ENCODE measurements around the gene RNF217. TPM values are rescaled to one million over a fixed set of nuclear protein-coding genes. Genes with fewer than 3 reads are reported as not detected.

Gene RNF217
- polyA plus RNA-seq, 4 donors, result 0.54 to 17.7 (median 1.8) TPM

DNA sequence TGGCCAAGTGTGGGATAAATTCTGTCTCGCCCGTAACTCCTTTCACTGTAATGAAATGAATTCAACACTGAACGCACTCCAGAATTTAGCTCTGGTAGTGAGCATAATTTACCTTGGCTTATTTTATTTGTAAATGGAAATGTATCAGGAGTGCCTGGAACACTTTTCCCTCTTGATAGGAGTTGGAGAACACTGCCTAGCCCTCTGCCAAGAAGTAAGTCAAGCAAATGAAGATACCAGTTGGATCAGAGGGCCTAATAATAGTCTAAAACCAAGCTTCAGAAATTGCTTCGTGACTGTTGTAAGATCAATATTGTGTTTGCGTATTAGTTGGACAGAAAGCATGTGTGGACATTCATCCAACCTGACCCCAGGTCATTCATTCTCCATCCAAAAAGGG, 126.7 kb downstream of the RNF217 start:
- no peaks in the 10 kb centered on the region for H3K36me3 ChIP-seq (ENCODE audit: control insufficient read depth in 3 of 3, insufficient read depth in 2 of 3, low read depth in 1 of 3, low read length in 3 of 3)
- H3K4me1 ChIP-seq (ENCODE audit: control insufficient read depth in 3 of 3, insufficient read depth in 2 of 3, low read depth in 1 of 3, low read length in 2 of 3), result no peaks in the 10 kb centered on the region
- FAIRE-seq, result no peak
- 93 to 98% (median 94%) methylated on average over 5 of the region's 5 CpGs for WGBS, 3 donors
- H3K27ac ChIP-seq (ENCODE audit: low read depth in 1 of 3, low read length in 2 of 3), result no peak overlapping the region
- no peaks in the 10 kb centered on the region for H3K27me3 ChIP-seq (ENCODE audit: control insufficient read depth in 3 of 3, insufficient read depth in 3 of 3, low read length in 3 of 3)
- H3K9me3 ChIP-seq (ENCODE audit: control insufficient read depth in 2 of 2, insufficient read depth in 1 of 2, low read depth in 1 of 2, low read length in 1 of 2), result no peaks in the 10 kb centered on the region
- no peak for DNase-seq
- H3K4me3 ChIP-seq (ENCODE audit: low read depth in 1 of 3, low read length in 3 of 3), result no peak overlapping the region

DNA sequence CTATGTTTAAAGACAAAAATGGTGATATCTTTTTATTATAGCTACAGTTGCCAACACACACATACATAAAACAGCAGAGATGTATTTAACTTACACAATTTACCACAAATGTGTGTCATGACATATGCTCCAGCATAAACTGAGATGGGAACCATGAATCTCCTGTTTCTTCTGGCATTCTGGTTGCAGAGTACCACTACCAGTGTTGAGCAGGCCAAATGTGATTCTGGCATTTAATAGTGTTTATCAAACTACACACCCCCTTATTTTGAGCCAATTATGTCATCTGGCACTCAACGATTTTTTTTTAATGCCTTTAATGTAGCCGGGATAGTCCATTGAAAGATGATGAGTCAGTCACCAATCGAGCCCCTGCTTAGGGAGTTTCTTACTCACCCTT, 132.3 kb downstream of the RNF217 start:
- WGBS, 3 donors, result 22 to 54% (median 45%) methylated on average over 3 of the region's 3 CpGs
- no peak for FAIRE-seq
- H3K4me1 ChIP-seq (ENCODE audit: control insufficient read depth in 3 of 3, insufficient read depth in 2 of 3, low read depth in 1 of 3, low read length in 2 of 3), result no peaks in the 10 kb centered on the region

DNA sequence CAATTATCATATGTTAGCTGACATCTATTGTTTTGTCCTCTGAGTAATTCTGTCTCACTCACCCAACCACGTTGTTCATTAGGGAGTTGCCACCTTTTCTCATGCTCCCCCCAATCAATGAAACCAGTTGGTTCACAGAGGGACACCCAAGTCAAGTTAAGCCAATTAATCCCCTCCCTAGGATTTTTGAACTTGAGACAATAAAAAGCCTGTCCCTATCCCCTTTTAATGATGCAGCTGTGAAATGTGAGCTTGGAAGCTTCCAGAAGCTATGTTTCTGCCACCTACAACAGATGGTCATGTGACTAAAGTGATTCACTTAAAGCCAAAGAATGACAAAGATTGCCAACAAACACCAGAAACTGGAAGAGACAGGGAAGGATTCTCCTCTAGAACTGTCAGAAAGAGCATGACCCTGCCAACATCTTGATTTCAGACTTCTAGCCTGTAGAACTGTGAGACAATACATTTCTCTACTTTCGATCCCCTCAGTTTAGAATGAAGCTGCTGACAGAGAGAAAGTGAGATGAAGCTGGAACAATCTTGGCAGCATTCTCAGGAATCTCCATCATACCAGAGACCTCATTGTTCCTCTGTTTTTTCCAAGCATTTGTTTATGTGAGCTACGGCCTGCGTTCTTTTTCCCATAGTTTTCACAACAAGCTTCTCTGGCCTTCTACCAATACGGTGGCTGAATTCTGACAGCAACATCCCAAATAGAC, 133.5 kb downstream of the RNF217 start:
- Histone ChIP-seq H3K36me3 (ENCODE audit: control insufficient read depth in 3 of 3, insufficient read depth in 2 of 3, low read depth in 1 of 3, low read length in 3 of 3) (no peaks in the 10 kb centered on the region), H3K9me3 (ENCODE audit: control insufficient read depth in 2 of 2, insufficient read depth in 1 of 2, low read depth in 1 of 2, low read length in 1 of 2) (no peaks in the 10 kb centered on the region), H3K4me1 (ENCODE audit: control insufficient read depth in 3 of 3, insufficient read depth in 2 of 3, low read depth in 1 of 3, low read length in 2 of 3) (no peaks in the 10 kb centered on the region), H3K27ac (ENCODE audit: low read depth in 1 of 3, low read length in 2 of 3) (no peak overlapping the region), H3K27me3 (ENCODE audit: control insufficient read depth in 3 of 3, insufficient read depth in 3 of 3, low read length in 3 of 3) (peaks cover 0 to 20% (median 0%) of the 10 kb centered on the region in 3 donors), H3K4me3 (ENCODE audit: low read depth in 1 of 3, low read length in 3 of 3) (no peak overlapping the region)
- DNase-seq (no peak), FAIRE-seq (no peak)
- 64 to 86% (median 82%) methylated on average over 5 of the region's 5 CpGs for WGBS, 3 donors

More for the DNA sequence above, 132.3 kb downstream of the RNF217 start:
- Histone ChIP-seq H3K27me3 (ENCODE audit: control insufficient read depth in 3 of 3, insufficient read depth in 3 of 3, low read length in 3 of 3) (peaks cover 0 to 11% (median 0%) of the 10 kb centered on the region in 3 donors), H3K4me3 (ENCODE audit: low read depth in 1 of 3, low read length in 3 of 3) (no peak overlapping the region), H3K9me3 (ENCODE audit: control insufficient read depth in 2 of 2, insufficient read depth in 1 of 2, low read depth in 1 of 2, low read length in 1 of 2) (no peaks in the 10 kb centered on the region), H3K27ac (ENCODE audit: low read depth in 1 of 3, low read length in 2 of 3) (no peak overlapping the region), H3K36me3 (ENCODE audit: control insufficient read depth in 3 of 3, insufficient read depth in 2 of 3, low read depth in 1 of 3, low read length in 3 of 3) (no peaks in the 10 kb centered on the region)
- no peak for DNase-seq

DNA sequence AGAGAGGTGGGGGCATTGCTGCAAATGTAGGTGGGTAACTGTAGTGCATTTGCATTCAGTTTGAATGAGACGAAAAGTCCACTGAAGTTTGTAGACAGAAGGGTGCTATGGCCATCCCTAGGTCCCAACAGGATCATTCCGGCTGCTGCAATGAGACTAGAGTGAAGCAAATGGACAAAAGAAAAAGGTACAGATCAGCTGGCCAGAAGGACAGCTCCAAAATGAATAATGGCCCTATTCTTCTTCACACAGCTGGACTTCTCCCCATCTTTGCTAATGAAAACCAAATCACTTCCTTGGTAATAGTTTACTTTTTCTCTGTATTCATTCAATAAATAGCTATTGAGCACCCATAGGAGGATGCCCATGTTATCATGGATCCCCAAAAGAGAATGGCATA, 134.9 kb downstream of the RNF217 start:
- DNase-seq (no peak), FAIRE-seq (no peak)
- H3K27me3 ChIP-seq (ENCODE audit: control insufficient read depth in 3 of 3, insufficient read depth in 3 of 3, low read length in 3 of 3), result peaks cover 0 to 20% (median 0%) of the 10 kb centered on the region in 3 donors
- H3K36me3 ChIP-seq (ENCODE audit: control insufficient read depth in 3 of 3, insufficient read depth in 2 of 3, low read depth in 1 of 3, low read length in 3 of 3), result no peaks in the 10 kb centered on the region
- H3K27ac ChIP-seq (ENCODE audit: low read depth in 1 of 3, low read length in 2 of 3), result no peak overlapping the region
- no peaks in the 10 kb centered on the region for H3K9me3 ChIP-seq (ENCODE audit: control insufficient read depth in 2 of 2, insufficient read depth in 1 of 2, low read depth in 1 of 2, low read length in 1 of 2)
- 62 to 68% (median 68%) methylated on average over 2 of the region's 2 CpGs for WGBS, 3 donors
- no peaks in the 10 kb centered on the region for H3K4me1 ChIP-seq (ENCODE audit: control insufficient read depth in 3 of 3, insufficient read depth in 2 of 3, low read depth in 1 of 3, low read length in 2 of 3)
- H3K4me3 ChIP-seq (ENCODE audit: low read depth in 1 of 3, low read length in 3 of 3), result no peak overlapping the region

DNA sequence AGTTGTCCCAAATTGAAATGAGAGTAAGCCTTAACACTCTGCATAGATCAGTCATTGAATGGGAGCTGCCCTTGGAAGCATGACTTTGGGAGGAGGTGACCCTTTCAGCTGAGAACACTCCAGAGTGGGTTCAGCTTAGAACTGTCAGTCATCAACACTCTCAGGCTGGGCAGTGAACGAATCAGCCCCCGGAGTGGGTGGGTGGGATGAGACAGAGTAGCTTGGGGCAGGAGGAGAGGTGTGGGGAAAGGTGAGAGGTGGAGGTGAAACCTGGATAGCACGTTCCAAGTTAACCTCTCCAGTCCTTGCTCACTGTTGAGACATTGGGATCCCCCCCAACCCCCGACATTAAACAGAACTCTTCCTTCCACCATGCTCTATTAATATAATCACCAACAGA, 136.0 kb downstream of the RNF217 start:
- H3K4me3 ChIP-seq (ENCODE audit: low read depth in 1 of 3, low read length in 3 of 3), result no peak overlapping the region

DNA sequence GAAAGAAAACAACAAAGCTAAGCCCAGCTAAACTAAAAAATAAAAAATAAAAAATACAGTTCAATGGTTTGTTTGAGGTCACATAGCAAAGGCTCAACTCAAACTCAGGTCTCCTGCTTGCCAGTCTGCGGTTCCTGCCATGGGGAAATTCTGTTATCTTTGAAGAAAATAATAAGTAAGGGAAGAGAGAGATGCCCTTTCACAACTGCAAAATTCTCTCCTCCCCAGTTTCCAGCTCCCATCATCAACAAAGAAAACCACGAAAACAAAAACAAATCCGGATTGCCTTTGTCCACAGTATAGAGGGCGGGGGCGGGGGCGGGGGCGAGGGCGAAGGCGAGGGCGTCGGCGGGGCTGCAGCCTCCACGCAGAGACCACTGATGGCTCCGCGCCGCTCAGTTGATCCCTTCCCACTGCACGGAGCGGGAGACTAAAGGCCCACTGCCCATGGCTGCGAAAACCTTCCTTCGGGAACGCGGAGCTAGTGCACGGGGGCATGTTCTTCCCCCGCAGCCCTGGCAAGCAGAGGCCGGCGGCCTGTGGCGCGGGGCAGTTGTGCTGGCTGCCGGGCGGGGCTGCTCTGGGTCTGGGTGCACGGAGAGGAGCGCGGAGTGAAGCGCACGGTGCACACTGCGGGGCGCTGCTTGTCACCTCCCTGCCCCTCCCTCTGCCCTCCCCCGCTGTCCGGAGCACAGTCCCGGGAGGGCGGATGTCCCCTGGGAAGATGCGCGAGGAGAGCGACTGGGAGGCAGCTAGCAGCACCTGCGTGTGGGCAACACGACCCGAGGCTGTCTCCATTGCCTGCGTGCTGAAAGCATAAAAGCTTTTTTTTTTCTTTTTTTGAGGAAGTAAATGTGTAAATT, 137.2 kb downstream of the RNF217 start:
- Histone ChIP-seq H3K4me1 (ENCODE audit: control insufficient read depth in 3 of 3, insufficient read depth in 2 of 3, low read depth in 1 of 3, low read length in 2 of 3) (no peaks in the 10 kb centered on the region), H3K27ac (ENCODE audit: low read depth in 1 of 3, low read length in 2 of 3) (no peak overlapping the region), H3K9me3 (ENCODE audit: control insufficient read depth in 2 of 2, insufficient read depth in 1 of 2, low read depth in 1 of 2, low read length in 1 of 2) (no peaks in the 10 kb centered on the region), H3K27me3 (ENCODE audit: control insufficient read depth in 3 of 3, insufficient read depth in 3 of 3, low read length in 3 of 3) (peaks cover 0 to 20% (median 0%) of the 10 kb centered on the region in 3 donors), H3K36me3 (ENCODE audit: control insufficient read depth in 3 of 3, insufficient read depth in 2 of 3, low read depth in 1 of 3, low read length in 3 of 3) (no peaks in the 10 kb centered on the region), H3K4me3 (ENCODE audit: low read depth in 1 of 3, low read length in 3 of 3) (peak overlapping the region in 2 of 3 donors; percentile 43 to 53)
- DNase-seq (peak; percentile 24 to 57), FAIRE-seq (no peak)
- WGBS, 3 donors, result 2% methylated on average over 46 to 48 of the region's 48 CpGs

More for the DNA sequence above, 136.0 kb downstream of the RNF217 start:
- 84 to 88% (median 86%) methylated on average over 4 of the region's 4 CpGs for WGBS, 3 donors
- H3K27me3 ChIP-seq (ENCODE audit: control insufficient read depth in 3 of 3, insufficient read depth in 3 of 3, low read length in 3 of 3), result peaks cover 0 to 20% (median 0%) of the 10 kb centered on the region in 3 donors
- DNase-seq (no peak), FAIRE-seq (no peak)
- H3K9me3 ChIP-seq (ENCODE audit: control insufficient read depth in 2 of 2, insufficient read depth in 1 of 2, low read depth in 1 of 2, low read length in 1 of 2), result no peaks in the 10 kb centered on the region
- no peak overlapping the region for H3K27ac ChIP-seq (ENCODE audit: low read depth in 1 of 3, low read length in 2 of 3)
- no peaks in the 10 kb centered on the region for H3K4me1 ChIP-seq (ENCODE audit: control insufficient read depth in 3 of 3, insufficient read depth in 2 of 3, low read depth in 1 of 3, low read length in 2 of 3)
- H3K36me3 ChIP-seq (ENCODE audit: control insufficient read depth in 3 of 3, insufficient read depth in 2 of 3, low read depth in 1 of 3, low read length in 3 of 3), result no peaks in the 10 kb centered on the region

DNA sequence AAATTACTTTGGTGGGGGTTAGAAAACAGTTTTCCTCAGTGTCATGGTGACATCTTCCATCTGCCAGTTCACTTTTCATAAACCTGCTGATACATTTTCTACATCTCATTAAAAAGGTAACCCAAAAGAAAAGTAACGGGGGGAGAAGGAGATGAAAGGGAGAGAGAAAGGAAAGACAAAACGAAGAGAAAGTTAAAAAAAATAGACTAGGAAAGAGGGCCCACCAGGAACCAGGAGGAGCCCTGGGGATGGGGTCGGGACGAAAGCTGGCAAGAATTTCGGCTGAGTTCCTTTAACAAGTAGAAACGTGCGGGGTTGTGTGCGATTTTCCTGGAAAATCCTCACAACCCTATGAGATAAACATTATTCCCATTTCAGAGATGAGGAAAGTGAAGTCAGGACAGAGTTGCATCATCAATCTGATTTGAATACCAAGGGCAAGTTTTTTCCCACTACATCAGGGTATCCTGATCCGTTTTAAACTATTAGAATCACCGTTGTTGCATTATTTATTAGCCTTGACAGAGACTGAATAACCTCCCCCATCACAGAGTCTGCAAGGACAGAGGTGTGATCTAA, 137.9 kb downstream of the RNF217 start:
- H3K4me3 ChIP-seq (ENCODE audit: low read depth in 1 of 3, low read length in 3 of 3), result peak overlapping the region in 1 of 3 donors; percentile 43
- H3K27me3 ChIP-seq (ENCODE audit: control insufficient read depth in 3 of 3, insufficient read depth in 3 of 3, low read length in 3 of 3), result peaks cover 0 to 20% (median 0%) of the 10 kb centered on the region in 3 donors
- FAIRE-seq (no peak), DNase-seq (no peak)
- no peaks in the 10 kb centered on the region for H3K4me1 ChIP-seq (ENCODE audit: control insufficient read depth in 3 of 3, insufficient read depth in 2 of 3, low read depth in 1 of 3, low read length in 2 of 3)
- H3K36me3 ChIP-seq (ENCODE audit: control insufficient read depth in 3 of 3, insufficient read depth in 2 of 3, low read depth in 1 of 3, low read length in 3 of 3), result no peaks in the 10 kb centered on the region
- H3K27ac ChIP-seq (ENCODE audit: low read depth in 1 of 3, low read length in 2 of 3), result no peak overlapping the region
- 84 to 89% (median 88%) methylated on average over 10 of the region's 10 CpGs for WGBS, 3 donors
- H3K9me3 ChIP-seq (ENCODE audit: control insufficient read depth in 2 of 2, insufficient read depth in 1 of 2, low read depth in 1 of 2, low read length in 1 of 2), result no peaks in the 10 kb centered on the region

DNA sequence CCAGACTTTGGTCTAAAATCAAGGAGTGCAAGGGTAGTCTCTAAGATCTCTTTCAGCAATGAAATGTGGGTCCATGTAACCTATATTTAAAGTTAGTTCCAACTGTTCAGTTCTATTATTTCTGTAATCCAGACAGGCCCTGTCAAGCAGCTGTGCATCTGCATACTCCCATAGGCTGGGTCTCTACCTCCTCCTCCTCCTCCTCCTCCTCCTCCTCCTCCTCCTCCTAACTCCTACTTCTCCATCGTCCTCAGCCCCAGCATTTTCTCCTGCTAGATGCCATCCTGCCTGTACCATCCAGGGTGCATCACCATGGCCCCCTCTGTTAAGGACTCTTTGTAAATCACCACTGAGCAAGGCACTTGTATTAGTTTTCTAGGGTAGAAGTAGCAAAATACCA, 138.9 kb downstream of the RNF217 start:
- no peak overlapping the region for H3K27ac ChIP-seq (ENCODE audit: low read depth in 1 of 3, low read length in 2 of 3)
- FAIRE-seq, result no peak
- no peak overlapping the region for H3K4me3 ChIP-seq (ENCODE audit: low read depth in 1 of 3, low read length in 3 of 3)

More for the DNA sequence above, 138.9 kb downstream of the RNF217 start:
- no peak for DNase-seq
- Histone ChIP-seq H3K9me3 (ENCODE audit: control insufficient read depth in 2 of 2, insufficient read depth in 1 of 2, low read depth in 1 of 2, low read length in 1 of 2) (no peaks in the 10 kb centered on the region), H3K27me3 (ENCODE audit: control insufficient read depth in 3 of 3, insufficient read depth in 3 of 3, low read length in 3 of 3) (peaks cover 0 to 20% (median 0%) of the 10 kb centered on the region in 3 donors), H3K4me1 (ENCODE audit: control insufficient read depth in 3 of 3, insufficient read depth in 2 of 3, low read depth in 1 of 3, low read length in 2 of 3) (no peaks in the 10 kb centered on the region), H3K36me3 (ENCODE audit: control insufficient read depth in 3 of 3, insufficient read depth in 2 of 3, low read depth in 1 of 3, low read length in 3 of 3) (no peaks in the 10 kb centered on the region)
- WGBS, 3 donors, result 50 to 73% methylated on average over 1 of the region's 1 CpG; no CpG with 5 or more reads in 1 of the 3 donors
